IMR-90 (cell line): Measurements from ENCODE around the gene CCL15. TPM values are rescaled to one million over a fixed set of nuclear protein-coding genes. Genes with fewer than 3 reads are reported as not detected.

ENCODE experiments used
- ATAC-seq: fragments of 200-7000 bp; cut with Tn5 transposase; 2 replicates; pipeline ENCODE4 v1.9.1; 2020; ENCODE audit warnings: low read depth, mild to moderate bottlenecking, moderate library complexity
- BruUV-seq: library from RNA; stranded (reverse); fragments of 400-500 nt; replicated peaks from 2 replicates; lab custom pipeline; 2021; lab: Mats Ljungman, UMichigan
- CTCF ChIA-PET: fragments of 300-600 bp; formaldehyde crosslinking; extraction: SDS; loops from one replicate; lab custom pipeline; 2021; ENCODE audit warnings: antibody characterized with exemption; lab: Yijun Ruan, JAX
- POLR2A ChIA-PET: fragments of 300-600 bp; sonication (Branson Sonifier 250); formaldehyde crosslinking; loops from one replicate; lab custom pipeline; 2022; ENCODE audit warnings: antibody characterized with exemption; ENCODE audit not compliant: unreplicated experiment; lab: Charles Lee
- DNase-seq: peaks from one replicate; pipeline ENCODE4 v3.0.0; 2013
- H2AFZ ChIP-seq: replicated peaks from 2 replicates; pipeline ENCODE3; 2013; ENCODE audit warnings: low read length, mild to moderate bottlenecking; ENCODE audit not compliant: poor library complexity
- H2AK5ac ChIP-seq: 2 replicates; pipeline ENCODE4 v1.6.1; 2013; ENCODE audit warnings: low read depth, low read length, inconsistent platforms
- H2AK9ac ChIP-seq: replicated peaks from 2 replicates; pipeline ENCODE3; 2013; ENCODE audit warnings: mild to moderate bottlenecking, low read depth, low read length, moderate library complexity; ENCODE audit not compliant: poor library complexity
- H2BK120ac ChIP-seq: 2 replicates; pipeline ENCODE4 v1.6.1; 2013; ENCODE audit warnings: low read depth, low read length, inconsistent platforms
- H2BK15ac ChIP-seq: 3 replicates; pipeline ENCODE4 v1.6.1; 2013; ENCODE audit warnings: low read depth, low read length, inconsistent platforms
- H2BK20ac ChIP-seq: 2 replicates; pipeline ENCODE4 v1.6.1; 2013; ENCODE audit warnings: low read depth, mild to moderate bottlenecking, inconsistent platforms, low read length, moderate library complexity
- H2BK5ac ChIP-seq: 2 replicates; pipeline ENCODE4 v1.6.1; 2013; ENCODE audit warnings: mild to moderate bottlenecking, low read depth, low read length, inconsistent platforms; ENCODE audit not compliant: poor library complexity, severe bottlenecking
- H3K14ac ChIP-seq: replicated peaks from 2 replicates; pipeline ENCODE4 v1.6.1; 2013; ENCODE audit warnings: low read depth, low read length, inconsistent platforms
- H3K18ac ChIP-seq: 2 replicates; pipeline ENCODE4 v1.6.1; 2013; ENCODE audit warnings: low read depth, low read length, control low read depth
- H3K23ac ChIP-seq: 2 replicates; pipeline ENCODE4 v1.6.1; 2013; ENCODE audit warnings: low read depth, low read length, inconsistent platforms
- H3K27ac ChIP-seq: 2 replicates; pipeline ENCODE4 v1.5.1; 2013; ENCODE audit warnings: mild to moderate bottlenecking, control low read depth, low read length; ENCODE audit not compliant: insufficient read depth
- H3K27me3 ChIP-seq: 2 replicates; pipeline ENCODE4 v1.6.1; 2013; ENCODE audit warnings: low read length; ENCODE audit not compliant: control insufficient read depth, insufficient read depth
- H3K36me3 ChIP-seq: 2 replicates; pipeline ENCODE4 v1.6.1; 2013; ENCODE audit warnings: low read length, mixed read lengths; ENCODE audit not compliant: control insufficient read depth, insufficient read depth
- H3K4ac ChIP-seq: 2 replicates; pipeline ENCODE4 v1.6.1; 2013; ENCODE audit warnings: low read depth, low read length, inconsistent platforms
- H3K4me1 ChIP-seq: 2 replicates; pipeline ENCODE4 v1.6.1; 2013; ENCODE audit warnings: low read length, mixed read lengths; ENCODE audit not compliant: control insufficient read depth, insufficient read depth
- H3K4me2 ChIP-seq: 2 replicates; pipeline ENCODE4 v1.6.1; 2013; ENCODE audit warnings: low read depth, mild to moderate bottlenecking, control low read depth, low read length, moderate library complexity
- H3K4me3 ChIP-seq: 2 replicates; pipeline ENCODE4 v1.5.1; 2013; ENCODE audit warnings: low read depth, mild to moderate bottlenecking, control low read depth, low read length, moderate library complexity; ENCODE audit not compliant: insufficient read depth
- H3K56ac ChIP-seq: 2 replicates; pipeline ENCODE4 v1.6.1; 2013; ENCODE audit warnings: low read length, inconsistent platforms; ENCODE audit not compliant: insufficient read depth; ENCODE audit errors: extremely low read depth
- H3K79me1 ChIP-seq, 2 experiments: 2 replicates each; pipeline ENCODE4 v1.6.1; 2013; ENCODE audit warnings: low read length in 2 of 2, inconsistent platforms in 1 of 2, low read depth in 1 of 2
- H3K9ac ChIP-seq: 2 replicates; pipeline ENCODE4 v1.6.1; 2013; ENCODE audit warnings: low read depth, low read length, control low read depth
- H3K9me1 ChIP-seq: 2 replicates; pipeline ENCODE4 v1.6.1; 2013; ENCODE audit warnings: low read length, inconsistent platforms; ENCODE audit not compliant: insufficient read depth
- H3K9me3 ChIP-seq: 2 replicates; pipeline ENCODE4 v1.6.1; 2013; ENCODE audit warnings: low read length; ENCODE audit not compliant: control insufficient read depth, insufficient read depth
- H4K20me1 ChIP-seq: 2 replicates; pipeline ENCODE4 v1.6.1; 2013; ENCODE audit warnings: low read length, inconsistent platforms; ENCODE audit not compliant: insufficient read depth
- H4K5ac ChIP-seq: 2 replicates; pipeline ENCODE4 v1.6.1; 2013; ENCODE audit warnings: mild to moderate bottlenecking, low read depth, low read length, control low read depth
- H4K8ac ChIP-seq, 2 experiments: 2 replicates each; pipeline ENCODE4 v1.6.1; 2013; ENCODE audit warnings: low read depth in 2 of 2, low read length in 2 of 2, control low read depth in 1 of 2, inconsistent platforms in 1 of 2
- H4K91ac ChIP-seq: 2 replicates; pipeline ENCODE4 v1.6.1; 2013; ENCODE audit warnings: low read depth, low read length, inconsistent platforms; ENCODE audit not compliant: insufficient read depth
- BHLHE40 ChIP-seq: fragments of 150-350 bp; IDR thresholded peaks from 2 replicates; pipeline ENCODE4 v1.6.1; 2016; ENCODE audit warnings: mild to moderate bottlenecking, low read depth, low read length
- CEBPB ChIP-seq: IDR thresholded peaks from 2 replicates; pipeline ENCODE4 v1.6.1; 2012; ENCODE audit warnings: low read depth, low read length, improper control_type of control experiment
- CHD1 ChIP-seq: IDR thresholded peaks from 2 replicates; pipeline ENCODE4 v1.6.1; 2012; ENCODE audit warnings: low read depth, low read length, improper control_type of control experiment
- FOS ChIP-seq: fragments of 150-350 bp; IDR thresholded peaks from 2 replicates; pipeline ENCODE4 v1.6.1; 2016; ENCODE audit warnings: low read depth, low read length
- MAFK ChIP-seq: IDR thresholded peaks from 2 replicates; pipeline ENCODE4 v1.6.1; 2012; ENCODE audit warnings: low read depth, low read length, improper control_type of control experiment
- MXI1 ChIP-seq: IDR thresholded peaks from 2 replicates; pipeline ENCODE4 v1.6.1; 2012; ENCODE audit warnings: low read depth, mild to moderate bottlenecking, low read length, moderate library complexity, borderline replicate concordance
- POLR2A ChIP-seq: IDR thresholded peaks from 2 replicates; pipeline ENCODE4 v1.6.1; 2012; ENCODE audit warnings: mild to moderate bottlenecking, low read depth, low read length
- RAD21 ChIP-seq: IDR thresholded peaks from 2 replicates; pipeline ENCODE4 v1.6.1; 2012; ENCODE audit warnings: low read length, improper control_type of control experiment
- RCOR1 ChIP-seq: IDR thresholded peaks from 2 replicates; pipeline ENCODE4 v1.6.1; 2012; ENCODE audit warnings: mild to moderate bottlenecking, low read length, improper control_type of control experiment; ENCODE audit not compliant: insufficient replicate concordance
- RFX5 ChIP-seq: IDR thresholded peaks from 2 replicates; pipeline ENCODE4 v1.8.0; 2012; ENCODE audit warnings: low read depth, mild to moderate bottlenecking, low read length, moderate library complexity
- WGBS, 2 experiments: methylation state at CpG; one replicate each; pipeline versions ENCODE4 v1.1.5 to v1.1.7; 2013; ENCODE audit warnings: missing lambda C conversion rate in 2 of 2; ENCODE audit not compliant: insufficient read length in 1 of 2; ENCODE audit errors: extremely low coverage in 2 of 2; 5-methylcytosine and 5-hydroxymethylcytosine counted together
- dilution Hi-C: fragments of 300-500 bp; cut with HindIII; formaldehyde crosslinking; loops from one replicate; pipeline ENCODE4 v1.14.3; 2018; ENCODE audit warnings: low sequenced_read_pairs; ENCODE audit not compliant: unreplicated experiment
- in situ Hi-C: fragments of 300-500 bp; cut with MboI; formaldehyde crosslinking; loops from 3 replicates; pipeline ENCODE4 v1.14.3; 2019; ENCODE audit warnings: low sequenced_read_pairs, inconsistent platforms, mixed read lengths
- intact Hi-C: fragments of 100-400 bp; cut with micrococcal nuclease; formaldehyde crosslinking; loops from 2 replicates; pipeline ENCODE4 v1.10.0; 2022
- polyA plus RNA-seq, 3 experiments: library from polyadenylated mRNA; depleted of rRNA; stranded (reverse); fragments of >200 nt; gene quantifications; 2 replicates each; pipeline ENCODE4 v1.2.3, GENCODE V29; 2012; ENCODE audit warnings: low replicate concordance in 1 of 3
- total RNA-seq: library from RNA; depleted of rRNA; stranded (reverse); fragments of >200 nt; gene quantifications from 2 replicates; pipeline ENCODE4 v1.2.3, GENCODE V29; 2012
- TF ChIP-seq, protein P1 (sequence below): fragments of 150-350 bp; IDR thresholded peaks from 2 replicates; pipeline ENCODE4 v1.6.1; 2017; ENCODE audit warnings: mild to moderate bottlenecking, antibody characterized with exemption, low read length, low read depth
- TF ChIP-seq, protein P2 (sequence below): conservative IDR thresholded peaks from 2 replicates; pipeline ENCODE4 v1.5.1; 2012; ENCODE audit warnings: mild to moderate bottlenecking, low read depth, low read length, improper control_type of control experiment

Gene CCL15
- total and polyA plus RNA-seq, 2 of the 4 experiments (the other 2 are of a cell fraction): not detected

DNA sequence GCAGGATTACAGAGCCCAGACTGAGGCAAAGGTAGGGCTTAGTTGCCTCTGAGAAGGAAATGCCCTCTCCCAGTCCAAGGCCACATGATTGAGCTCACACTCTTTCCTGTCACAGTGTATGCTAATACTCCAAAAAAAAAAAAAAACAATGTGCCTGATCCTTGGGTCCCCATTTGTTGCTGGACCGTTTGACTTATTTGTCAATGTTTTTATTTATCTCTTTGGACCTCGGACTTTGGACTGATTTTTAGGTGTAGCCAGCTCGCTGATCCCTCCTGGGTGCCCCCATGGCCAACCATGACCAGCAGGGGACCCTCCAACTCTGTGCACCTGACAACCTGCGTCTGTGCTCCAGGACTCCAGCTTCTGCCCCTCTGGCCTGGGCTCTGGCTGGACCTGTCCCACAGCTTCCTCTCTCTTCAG, 19.4 kb downstream of the CCL15 start:
- no TSS peak for BruUV-seq
- no peak for DNase-seq
- Histone ChIP-seq H2AK5ac (no peak overlapping the region), H3K4me3 (no peak overlapping the region), H3K36me3 (no peaks in the 10 kb centered on the region), H2BK20ac (no peak overlapping the region), H2AFZ (no peak overlapping the region), H3K23ac (no peak overlapping the region), H3K27me3 (no peaks in the 10 kb centered on the region; the same call in 1 of the 2 replicates), H3K27ac (no peak overlapping the region), H3K79me1 (no peaks in the 10 kb centered on the region), H2BK5ac (no peak overlapping the region), H2AK9ac (no peak overlapping the region), H4K91ac (no peak overlapping the region), H3K9me1 (no peaks in the 10 kb centered on the region), H4K8ac (no peak overlapping the region), H3K18ac (no peak overlapping the region), H3K4ac (no peak overlapping the region), H3K4me2 (no peak overlapping the region), H3K14ac (no peak overlapping the region), H3K4me1 (no peaks in the 10 kb centered on the region), H4K20me1 (no peaks in the 10 kb centered on the region), H3K9me3 (no peaks in the 10 kb centered on the region), H3K56ac (no peak overlapping the region), H4K5ac (no peak overlapping the region), H2BK120ac (no peak overlapping the region), H2BK15ac (no peak overlapping the region), H3K9ac (no peak overlapping the region)
- TF ChIP-seq BHLHE40 (no peak), CHD1 (no peak), RFX5 (no peak), RCOR1 (no peak), MAFK (no peak), CEBPB (no peak), MXI1 (no peak), POLR2A (no peak), FOS (no peak), RAD21 (no peak)
- TF ChIP-seq, protein P1, sequence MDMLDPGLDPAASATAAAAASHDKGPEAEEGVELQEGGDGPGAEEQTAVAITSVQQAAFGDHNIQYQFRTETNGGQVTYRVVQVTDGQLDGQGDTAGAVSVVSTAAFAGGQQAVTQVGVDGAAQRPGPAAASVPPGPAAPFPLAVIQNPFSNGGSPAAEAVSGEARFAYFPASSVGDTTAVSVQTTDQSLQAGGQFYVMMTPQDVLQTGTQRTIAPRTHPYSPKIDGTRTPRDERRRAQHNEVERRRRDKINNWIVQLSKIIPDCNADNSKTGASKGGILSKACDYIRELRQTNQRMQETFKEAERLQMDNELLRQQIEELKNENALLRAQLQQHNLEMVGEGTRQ: no peak
- TF ChIP-seq, protein P2, sequence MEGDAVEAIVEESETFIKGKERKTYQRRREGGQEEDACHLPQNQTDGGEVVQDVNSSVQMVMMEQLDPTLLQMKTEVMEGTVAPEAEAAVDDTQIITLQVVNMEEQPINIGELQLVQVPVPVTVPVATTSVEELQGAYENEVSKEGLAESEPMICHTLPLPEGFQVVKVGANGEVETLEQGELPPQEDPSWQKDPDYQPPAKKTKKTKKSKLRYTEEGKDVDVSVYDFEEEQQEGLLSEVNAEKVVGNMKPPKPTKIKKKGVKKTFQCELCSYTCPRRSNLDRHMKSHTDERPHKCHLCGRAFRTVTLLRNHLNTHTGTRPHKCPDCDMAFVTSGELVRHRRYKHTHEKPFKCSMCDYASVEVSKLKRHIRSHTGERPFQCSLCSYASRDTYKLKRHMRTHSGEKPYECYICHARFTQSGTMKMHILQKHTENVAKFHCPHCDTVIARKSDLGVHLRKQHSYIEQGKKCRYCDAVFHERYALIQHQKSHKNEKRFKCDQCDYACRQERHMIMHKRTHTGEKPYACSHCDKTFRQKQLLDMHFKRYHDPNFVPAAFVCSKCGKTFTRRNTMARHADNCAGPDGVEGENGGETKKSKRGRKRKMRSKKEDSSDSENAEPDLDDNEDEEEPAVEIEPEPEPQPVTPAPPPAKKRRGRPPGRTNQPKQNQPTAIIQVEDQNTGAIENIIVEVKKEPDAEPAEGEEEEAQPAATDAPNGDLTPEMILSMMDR: no peak
- ATAC-seq: no peak
- ChIA-PET POLR2A (no interaction called here), CTCF (no interaction called here)
- intact Hi-C loops: no loop called here
- dilution Hi-C loops: no loop called here
- 0% methylated on average over 1 of the region's 4 CpGs; no CpG with 5 or more reads in 1 of the 2 experiments for WGBS, 2 experiments
- in situ Hi-C loops: no loop called here
